ENCODE results near the gene AGPS.

DNA sequence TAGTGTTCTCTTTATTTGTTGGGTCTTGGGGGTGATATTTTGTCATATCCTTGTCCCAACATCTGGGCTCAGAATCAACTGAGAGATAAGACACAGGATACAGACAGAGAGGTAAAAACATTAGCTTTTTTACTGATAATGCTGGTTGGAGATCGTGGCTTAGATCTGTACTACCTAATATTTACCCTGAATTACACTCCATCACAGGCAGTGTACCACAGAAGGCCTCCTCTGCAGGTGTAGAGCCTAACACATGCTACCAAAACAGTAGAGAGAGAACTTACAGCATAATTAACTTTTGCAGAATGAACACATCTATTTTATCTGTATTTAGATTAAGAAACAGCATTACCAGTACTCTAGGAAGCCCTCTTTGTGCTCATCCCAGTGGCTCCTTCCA lies 6.8 kb downstream of the AGPS start:
- no peak for TF ChIP-seq POLR2A (IDR thresholded peaks at IDR 0.05)
- TF ChIP-seq, protein P1, sequence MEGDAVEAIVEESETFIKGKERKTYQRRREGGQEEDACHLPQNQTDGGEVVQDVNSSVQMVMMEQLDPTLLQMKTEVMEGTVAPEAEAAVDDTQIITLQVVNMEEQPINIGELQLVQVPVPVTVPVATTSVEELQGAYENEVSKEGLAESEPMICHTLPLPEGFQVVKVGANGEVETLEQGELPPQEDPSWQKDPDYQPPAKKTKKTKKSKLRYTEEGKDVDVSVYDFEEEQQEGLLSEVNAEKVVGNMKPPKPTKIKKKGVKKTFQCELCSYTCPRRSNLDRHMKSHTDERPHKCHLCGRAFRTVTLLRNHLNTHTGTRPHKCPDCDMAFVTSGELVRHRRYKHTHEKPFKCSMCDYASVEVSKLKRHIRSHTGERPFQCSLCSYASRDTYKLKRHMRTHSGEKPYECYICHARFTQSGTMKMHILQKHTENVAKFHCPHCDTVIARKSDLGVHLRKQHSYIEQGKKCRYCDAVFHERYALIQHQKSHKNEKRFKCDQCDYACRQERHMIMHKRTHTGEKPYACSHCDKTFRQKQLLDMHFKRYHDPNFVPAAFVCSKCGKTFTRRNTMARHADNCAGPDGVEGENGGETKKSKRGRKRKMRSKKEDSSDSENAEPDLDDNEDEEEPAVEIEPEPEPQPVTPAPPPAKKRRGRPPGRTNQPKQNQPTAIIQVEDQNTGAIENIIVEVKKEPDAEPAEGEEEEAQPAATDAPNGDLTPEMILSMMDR (IDR thresholded peaks at IDR 0.05) = no peak
